Suppressor macrophage treated with lipopolysaccharide for 4 hours (primary cell): ENCODE measurements around the gene POLN.
"Not testable (repeated sequence)": the region's sequence is repeated elsewhere in the genome, so short reads cannot be mapped to it uniquely, and the experiment has no call there.

Experiments
- DNase-seq: peaks from one replicate; pipeline ENCODE4 v3.0.0-alpha.2; 2020

The POLN gene

GRCh38 chr4:2049381-2049780, 192.5 kb downstream of the POLN start:
- no peak for DNase-seq

- DNase-seq, result no peak
These were observed 193.1 kb downstream of the POLN start for GRCh38 chr4:2048831-2049230.

- no peak for DNase-seq
These were observed 193.9 kb downstream of the POLN start for GRCh38 chr4:2047781-2048581.

GRCh38 chr4:2047031-2047660, 194.8 kb downstream of the POLN start:
- no peak for DNase-seq

GRCh38 chr4:2046031-2046961, 195.6 kb downstream of the POLN start:
- DNase-seq, result no peak

GRCh38 chr4:2045518-2045951, 196.4 kb downstream of the POLN start:
- DNase-seq, result no peak

GRCh38 chr4:2044542-2045517, 197.1 kb downstream of the POLN start:
- no peak for DNase-seq

GRCh38 chr4:2044119-2044485, 197.8 kb downstream of the POLN start:
- DNase-seq, result no peak

GRCh38 chr4:2043396-2044118, 198.4 kb downstream of the POLN start:
- DNase-seq, result no peak

- DNase-seq, result no peak
These were observed 198.9 kb downstream of the POLN start for GRCh38 chr4:2042947-2043395.

- DNase-seq, result peak; percentile 45
These were observed 199.5 kb downstream of the POLN start for GRCh38 chr4:2042204-2042946.

- DNase-seq, result peak; percentile 98
These were observed 200.4 kb downstream of the POLN start for GRCh38 chr4:2041239-2042130.

- no peak for DNase-seq
These were observed 201.3 kb downstream of the POLN start for GRCh38 chr4:2040391-2041238.

GRCh38 chr4:2036866-2037265, 205.1 kb downstream of the POLN start:
- DNase-seq, result peak; percentile 25

- no peak for DNase-seq
These were observed 205.6 kb downstream of the POLN start for GRCh38 chr4:2036327-2036726.

GRCh38 chr4:2031161-2031560, 210.8 kb downstream of the POLN start:
- not testable (repeated sequence) for DNase-seq

GRCh38 chr4:2027120-2027519, 214.8 kb downstream of the POLN start:
- DNase-seq, result not testable (repeated sequence)

GRCh38 chr4:2025817-2026216, 216.1 kb downstream of the POLN start:
- no peak for DNase-seq

- no peak for DNase-seq
These were observed 217.2 kb downstream of the POLN start for GRCh38 chr4:2024683-2025082.
